ENCODE measurements around the gene AOAH.
"Not testable (repeated sequence)": the region's sequence is repeated elsewhere in the genome, so short reads cannot be mapped to it uniquely, and the experiment has no call there.

AOAH gene

DNA sequence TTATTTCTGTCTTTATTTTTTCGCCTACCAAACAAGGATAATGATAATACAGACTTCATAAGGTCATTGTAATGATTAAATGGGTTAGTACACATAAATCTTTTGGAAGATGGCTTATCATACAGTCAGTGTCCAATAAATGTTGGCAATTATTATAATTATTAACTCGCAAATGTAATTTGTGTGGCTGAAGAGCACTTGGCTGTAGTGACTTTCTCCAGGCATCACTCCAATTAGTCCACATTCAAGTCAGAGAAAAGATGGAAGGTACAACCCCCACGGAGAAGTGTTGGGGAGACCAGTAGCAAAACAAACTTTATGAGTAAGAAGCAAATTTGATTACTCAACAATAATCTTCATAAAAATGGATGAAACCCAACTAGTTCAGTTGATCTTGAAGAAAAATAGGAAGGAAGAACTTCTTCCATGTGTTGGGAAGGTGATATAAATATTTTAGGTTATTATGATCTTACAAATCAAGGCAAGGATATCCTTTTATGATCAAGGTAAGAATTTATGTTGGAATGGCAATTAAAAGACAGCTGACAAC is 5.1 kb downstream of the AOAH start:
- no peak overlapping the region for H3K4me3 ChIP-seq (ENCODE audit: low read length)
- H3K9ac ChIP-seq (ENCODE audit: low read depth, low read length) = no peak overlapping the region
- H3K9me3 ChIP-seq (ENCODE audit: insufficient read depth, low read depth, low read length) = no peaks in the 10 kb centered on the region
- 100% methylated on average over 1 of the region's 3 CpGs for WGBS
- no peaks in the 10 kb centered on the region for H3K27me3 ChIP-seq (ENCODE audit: insufficient read depth, low read length)
- H3K36me3 ChIP-seq (ENCODE audit: insufficient read depth, low read length) = no peaks in the 10 kb centered on the region
- no peak overlapping the region for H3K27ac ChIP-seq (ENCODE audit: low read depth, low read length)
- no peaks in the 10 kb centered on the region for H3K4me1 ChIP-seq (ENCODE audit: insufficient read depth, low read length)

GRCh38 chr7:36717586-36717985 is 6.7 kb downstream of the AOAH start:
- Histone ChIP-seq H3K27ac (ENCODE audit: low read depth, low read length) (no peak overlapping the region), H3K9me3 (ENCODE audit: insufficient read depth, low read depth, low read length) (no peaks in the 10 kb centered on the region), H3K4me1 (ENCODE audit: insufficient read depth, low read length) (no peaks in the 10 kb centered on the region), H3K9ac (ENCODE audit: low read depth, low read length) (no peak overlapping the region), H3K4me3 (ENCODE audit: low read length) (no peak overlapping the region), H3K36me3 (ENCODE audit: insufficient read depth, low read length) (no peaks in the 10 kb centered on the region), H3K27me3 (ENCODE audit: insufficient read depth, low read length) (no peaks in the 10 kb centered on the region)
- 86% methylated on average over 3 of the region's 3 CpGs for WGBS

GRCh38 chr7:36716802-36717201 is 7.5 kb downstream of the AOAH start:
- not testable (repeated sequence) for H3K36me3 ChIP-seq (ENCODE audit: insufficient read depth, low read length); H3K4me1 ChIP-seq (ENCODE audit: insufficient read depth, low read length); H3K9ac ChIP-seq (ENCODE audit: low read depth, low read length); H3K27ac ChIP-seq (ENCODE audit: low read depth, low read length); H3K4me3 ChIP-seq (ENCODE audit: low read length); H3K9me3 ChIP-seq (ENCODE audit: insufficient read depth, low read depth, low read length); H3K27me3 ChIP-seq (ENCODE audit: insufficient read depth, low read length)
- 94% methylated on average over 5 of the region's 8 CpGs for WGBS

DNA sequence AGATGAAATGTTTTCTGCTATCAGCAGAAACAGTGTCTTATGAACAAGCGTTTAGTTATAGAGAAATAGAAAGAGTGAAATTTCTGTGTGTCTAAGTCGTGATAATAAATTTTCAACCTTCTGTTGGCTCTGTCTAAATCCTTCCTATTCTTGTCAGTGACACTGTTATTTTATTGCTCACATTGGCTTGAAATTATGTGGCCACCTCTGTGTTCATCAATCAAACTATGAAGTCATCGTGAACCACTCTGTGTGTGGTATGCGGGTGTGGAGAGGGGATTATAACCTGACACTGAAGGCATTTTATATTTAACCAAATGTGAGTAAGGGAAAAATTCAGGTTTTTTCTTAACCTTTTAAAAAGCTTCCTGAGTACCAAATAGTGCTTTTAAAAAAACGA is 12.3 kb downstream of the AOAH start:
- H3K9me3 ChIP-seq (ENCODE audit: insufficient read depth, low read depth, low read length) = no peaks in the 10 kb centered on the region
- H3K4me3 ChIP-seq (ENCODE audit: low read length) = no peak overlapping the region
- no peak overlapping the region for H3K27ac ChIP-seq (ENCODE audit: low read depth, low read length)
- H3K36me3 ChIP-seq (ENCODE audit: insufficient read depth, low read length) = no peaks in the 10 kb centered on the region
- no peak overlapping the region for H3K9ac ChIP-seq (ENCODE audit: low read depth, low read length)
- WGBS = 94% methylated on average over 5 of the region's 5 CpGs
- peaks cover 8% of the 10 kb centered on the region; the same call in 1 of the 2 replicates for H3K4me1 ChIP-seq (ENCODE audit: insufficient read depth, low read length)
- no peaks in the 10 kb centered on the region for H3K27me3 ChIP-seq (ENCODE audit: insufficient read depth, low read length)

DNA sequence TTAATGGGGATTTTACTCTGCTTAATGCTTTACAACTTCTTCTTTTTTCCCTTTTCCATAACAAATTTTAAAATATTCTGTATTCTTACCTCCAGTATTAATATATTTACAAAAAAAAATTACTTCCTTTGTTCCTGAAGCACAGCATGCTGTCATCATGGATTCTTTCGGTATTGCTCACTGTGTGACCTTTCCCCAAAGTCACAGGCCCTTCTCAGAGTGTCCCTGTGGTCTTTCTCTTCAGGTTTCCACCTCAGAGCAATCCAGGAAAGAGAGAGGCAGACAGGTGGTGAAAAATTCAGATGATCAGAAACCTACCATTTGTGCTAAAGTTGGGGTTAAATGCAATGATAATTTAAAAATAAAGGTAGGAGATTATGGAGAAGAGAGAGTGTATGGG is 13.0 kb downstream of the AOAH start:
- H3K27me3 ChIP-seq (ENCODE audit: insufficient read depth, low read length) = no peaks in the 10 kb centered on the region
- no peaks in the 10 kb centered on the region for H3K36me3 ChIP-seq (ENCODE audit: insufficient read depth, low read length)
- WGBS = 80% methylated on average over 1 of the region's 1 CpG
- no peak overlapping the region for H3K27ac ChIP-seq (ENCODE audit: low read depth, low read length)
- H3K4me3 ChIP-seq (ENCODE audit: low read length) = no peak overlapping the region
- peaks cover 8% of the 10 kb centered on the region; the same call in 1 of the 2 replicates for H3K4me1 ChIP-seq (ENCODE audit: insufficient read depth, low read length)
- H3K9me3 ChIP-seq (ENCODE audit: insufficient read depth, low read depth, low read length) = no peaks in the 10 kb centered on the region
- no peak overlapping the region for H3K9ac ChIP-seq (ENCODE audit: low read depth, low read length)

GRCh38 chr7:36710186-36710791 is 14.0 kb downstream of the AOAH start:
- Histone ChIP-seq H3K27ac (ENCODE audit: low read depth, low read length) (no peak overlapping the region), H3K4me3 (ENCODE audit: low read length) (no peak overlapping the region), H3K4me1 (ENCODE audit: insufficient read depth, low read length) (peaks cover 8% of the 10 kb centered on the region; the same call in 1 of the 2 replicates), H3K36me3 (ENCODE audit: insufficient read depth, low read length) (no peaks in the 10 kb centered on the region), H3K27me3 (ENCODE audit: insufficient read depth, low read length) (no peaks in the 10 kb centered on the region), H3K9me3 (ENCODE audit: insufficient read depth, low read depth, low read length) (no peaks in the 10 kb centered on the region), H3K9ac (ENCODE audit: low read depth, low read length) (no peak overlapping the region)
- WGBS = 80% methylated on average over 2 of the region's 3 CpGs

DNA sequence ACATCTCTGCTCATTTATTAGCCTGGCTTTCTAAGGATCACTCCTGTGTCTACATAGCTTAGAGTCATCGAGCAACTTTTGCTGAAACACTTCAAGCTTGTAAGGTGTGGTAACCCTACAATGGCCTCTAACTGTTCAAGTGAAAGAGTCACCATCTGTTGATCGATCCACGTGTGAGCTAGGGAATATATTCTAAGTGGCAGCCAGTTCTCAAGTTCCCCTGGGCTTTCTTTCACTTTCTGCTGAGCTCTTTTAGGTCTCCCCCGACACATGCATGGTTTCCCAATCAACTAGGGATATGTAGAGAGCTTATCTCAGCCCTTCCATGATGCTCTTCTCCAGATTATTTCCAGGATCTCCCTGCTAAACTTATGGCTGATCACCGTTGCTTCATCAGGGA is 15.5 kb downstream of the AOAH start:
- WGBS = 88% methylated on average over 5 of the region's 5 CpGs
- Histone ChIP-seq H3K36me3 (ENCODE audit: insufficient read depth, low read length) (no peaks in the 10 kb centered on the region), H3K4me3 (ENCODE audit: low read length) (no peak overlapping the region), H3K27ac (ENCODE audit: low read depth, low read length) (no peak overlapping the region), H3K4me1 (ENCODE audit: insufficient read depth, low read length) (peaks cover 8% of the 10 kb centered on the region; the same call in 1 of the 2 replicates), H3K27me3 (ENCODE audit: insufficient read depth, low read length) (no peaks in the 10 kb centered on the region), H3K9ac (ENCODE audit: low read depth, low read length) (no peak overlapping the region), H3K9me3 (ENCODE audit: insufficient read depth, low read depth, low read length) (no peaks in the 10 kb centered on the region)

DNA sequence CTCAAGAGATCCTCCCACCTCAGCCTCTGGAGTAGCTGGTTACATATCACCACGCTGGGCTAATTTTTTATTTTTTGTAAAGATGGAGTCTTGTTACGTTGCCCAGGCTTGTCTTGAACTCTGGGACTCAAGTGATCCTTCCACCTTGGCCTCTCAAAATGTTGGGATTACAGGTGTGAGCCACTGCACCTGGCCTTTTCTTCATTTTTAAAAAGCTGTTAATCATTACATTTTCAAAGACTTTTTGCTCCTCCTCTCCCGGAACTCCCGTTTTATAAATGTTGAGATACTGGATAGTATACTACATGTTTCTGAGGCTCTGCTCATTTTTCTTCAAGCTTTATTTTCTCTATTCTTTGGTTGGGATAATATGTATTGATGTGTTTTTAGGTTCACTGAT is 16.4 kb downstream of the AOAH start:
- H3K4me3 ChIP-seq (ENCODE audit: low read length) = no peak overlapping the region
- WGBS = 92% methylated on average over 3 of the region's 4 CpGs
- peaks cover 8% of the 10 kb centered on the region; the same call in 1 of the 2 replicates for H3K4me1 ChIP-seq (ENCODE audit: insufficient read depth, low read length)
- H3K9ac ChIP-seq (ENCODE audit: low read depth, low read length) = no peak overlapping the region
- no peak overlapping the region for H3K27ac ChIP-seq (ENCODE audit: low read depth, low read length)
- no peaks in the 10 kb centered on the region for H3K36me3 ChIP-seq (ENCODE audit: insufficient read depth, low read length)
- no peaks in the 10 kb centered on the region for H3K9me3 ChIP-seq (ENCODE audit: insufficient read depth, low read depth, low read length)
- no peaks in the 10 kb centered on the region for H3K27me3 ChIP-seq (ENCODE audit: insufficient read depth, low read length)

- 94% methylated on average over 3 of the region's 3 CpGs for WGBS
- H3K36me3 ChIP-seq (ENCODE audit: insufficient read depth, low read length) = no peaks in the 10 kb centered on the region
- no peak overlapping the region for H3K9ac ChIP-seq (ENCODE audit: low read depth, low read length)
- no peaks in the 10 kb centered on the region for H3K27me3 ChIP-seq (ENCODE audit: insufficient read depth, low read length)
- no peak overlapping the region for H3K27ac ChIP-seq (ENCODE audit: low read depth, low read length)
- no peak overlapping the region for H3K4me3 ChIP-seq (ENCODE audit: low read length)
- no peaks in the 10 kb centered on the region for H3K9me3 ChIP-seq (ENCODE audit: insufficient read depth, low read depth, low read length)
- H3K4me1 ChIP-seq (ENCODE audit: insufficient read depth, low read length) = peaks cover 8% of the 10 kb centered on the region; the same call in 1 of the 2 replicates
These were observed 16.8 kb downstream of the AOAH start for GRCh38 chr7:36707465-36707864.

GRCh38 chr7:36703860-36704259 is 20.4 kb downstream of the AOAH start:
- H3K4me1 ChIP-seq (ENCODE audit: insufficient read depth, low read length); H3K4me3 ChIP-seq (ENCODE audit: low read length); H3K9ac ChIP-seq (ENCODE audit: low read depth, low read length); H3K36me3 ChIP-seq (ENCODE audit: insufficient read depth, low read length); H3K27me3 ChIP-seq (ENCODE audit: insufficient read depth, low read length); H3K27ac ChIP-seq (ENCODE audit: low read depth, low read length); H3K9me3 ChIP-seq (ENCODE audit: insufficient read depth, low read depth, low read length): not testable (repeated sequence)
- 96% methylated on average over 5 of the region's 5 CpGs for WGBS

- Histone ChIP-seq H3K9ac (ENCODE audit: low read depth, low read length) (no peak overlapping the region), H3K36me3 (ENCODE audit: insufficient read depth, low read length) (no peaks in the 10 kb centered on the region), H3K9me3 (ENCODE audit: insufficient read depth, low read depth, low read length) (no peaks in the 10 kb centered on the region), H3K4me1 (ENCODE audit: insufficient read depth, low read length) (no peaks in the 10 kb centered on the region), H3K27me3 (ENCODE audit: insufficient read depth, low read length) (no peaks in the 10 kb centered on the region), H3K4me3 (ENCODE audit: low read length) (no peak overlapping the region), H3K27ac (ENCODE audit: low read depth, low read length) (no peak overlapping the region)
- WGBS = 73% methylated on average over 5 of the region's 5 CpGs
These were observed 31.8 kb downstream of the AOAH start for GRCh38 chr7:36692456-36692855.

- no peaks in the 10 kb centered on the region for H3K4me1 ChIP-seq (ENCODE audit: insufficient read depth, low read length)
- no peaks in the 10 kb centered on the region for H3K27me3 ChIP-seq (ENCODE audit: insufficient read depth, low read length)
- no peaks in the 10 kb centered on the region for H3K36me3 ChIP-seq (ENCODE audit: insufficient read depth, low read length)
- no peaks in the 10 kb centered on the region for H3K9me3 ChIP-seq (ENCODE audit: insufficient read depth, low read depth, low read length)
- H3K9ac ChIP-seq (ENCODE audit: low read depth, low read length) = no peak overlapping the region
- 67% methylated on average over 4 of the region's 4 CpGs for WGBS
- no peak overlapping the region for H3K27ac ChIP-seq (ENCODE audit: low read depth, low read length)
- no peak overlapping the region for H3K4me3 ChIP-seq (ENCODE audit: low read length)
These were observed 32.3 kb downstream of the AOAH start for GRCh38 chr7:36691983-36692382.

Data from HUES64 (cell line).